Measurements from ENCODE around the gene APOOL. TPM values are rescaled to one million over a fixed set of nuclear protein-coding genes. Genes with fewer than 3 reads are reported as not detected.

APOOL gene
- total and polyA plus RNA-seq, 2 of the 13 experiments (the other 11 are each of a cell fraction or from before 2014, with no cell fraction given), result 7.3 to 13.9 TPM

- ChIA-PET CTCF (ENCODE audit: low intra/inter-chr PET ratio, low total read pairs) (no interaction called here), POLR2A (no interaction called here)
- in situ Hi-C loops (cut with HindIII; ENCODE audit: extremely low pct_ligation_motif_present, low pct_unique_long_range_greater_than_20kb) (no loop called here), intact Hi-C loops (cut with micrococcal nuclease; ENCODE audit: unreplicated experiment) (no loop called here)
- 92% methylated on average over 3 of the region's 4 CpGs for WGBS (ENCODE audit: low lambda C conversion rate)
- H3K4me2 ChIP-seq (ENCODE audit: low read depth, low read length), result peak overlapping the region; percentile 27; the same call in 1 of the 2 replicates
- DNase-seq (ENCODE audit: low spot score) (peak; percentile 6), FAIRE-seq (no peak), ATAC-seq (peak; percentile 86)
- no peaks in the 10 kb centered on the region for H3K27me3 ChIP-seq (ENCODE audit: control insufficient read depth in 1 of 2, insufficient read depth in 2 of 2, low read length in 2 of 2)
- no peaks in the 10 kb centered on the region for H4K20me1 ChIP-seq (ENCODE audit: insufficient read depth, low read length)
- peak overlapping the region; percentile 19 for H3K27ac ChIP-seq (ENCODE audit: extremely low read length, insufficient read depth, low read length)
- peaks cover 13% of the 10 kb centered on the region for H3K79me2 ChIP-seq (ENCODE audit: insufficient read depth, low read length)
- H3K4me3 ChIP-seq (replicated peaks in 1 of 3; ENCODE audit: insufficient read depth in 1 of 3, low read depth in 2 of 3, low read length in 3 of 3), result no peak overlapping the region
- BruUV-seq (replicated peaks), result no TSS peak
- no peak overlapping the region for H3K9ac ChIP-seq (ENCODE audit: insufficient read depth, low read depth, low read length)
- H3K36me3 ChIP-seq (replicated peaks in 1 of 2; ENCODE audit: control insufficient read depth in 1 of 2, insufficient read depth in 2 of 2, low read length in 2 of 2), result no peaks in the 10 kb centered on the region
- no peaks in the 10 kb centered on the region for H3K9me3 ChIP-seq (ENCODE audit: low read length)
- H3K4me1 ChIP-seq (ENCODE audit: insufficient read depth, low read length), result peaks cover 17% of the 10 kb centered on the region
- H2AFZ ChIP-seq (ENCODE audit: low read length), result no peak overlapping the region
- TF ChIP-seq, protein P1, sequence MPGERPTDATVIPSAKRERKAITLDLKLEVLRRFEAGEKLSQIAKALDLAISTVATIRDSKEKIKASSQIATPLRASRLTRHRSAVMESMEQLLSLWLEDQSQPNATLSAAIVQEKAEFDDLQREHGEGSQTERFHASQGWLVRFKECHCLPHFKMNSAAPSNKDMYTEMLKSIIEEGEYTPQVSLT (CRISPR knock-in tag; IDR thresholded peaks at IDR 0.05; ENCODE audit: borderline replicate concordance, low read depth), result no peak
- TF ChIP-seq GPN1 (CRISPR knock-in tag; IDR thresholded peaks at IDR 0.05; ENCODE audit: borderline replicate concordance) (no peak), RAD21 (CRISPR knock-in tag; IDR thresholded peaks at IDR 0.05) (no peak), BORCS8-MEF2B (CRISPR knock-in tag; IDR thresholded peaks at IDR 0.05) (no peak), SATB2 (CRISPR knock-in tag; IDR thresholded peaks at IDR 0.05) (no peak), ZNF616 (CRISPR knock-in tag; IDR thresholded peaks at IDR 0.05; ENCODE audit: low read depth) (no peak), MED1 (CRISPR knock-in tag; IDR thresholded peaks at IDR 0.05) (no peak), TEAD3 (CRISPR knock-in tag; optimal IDR thresholded peaks at IDR 0.05; ENCODE audit: borderline replicate concordance) (no peak), IRF2 (CRISPR knock-in tag; IDR thresholded peaks at IDR 0.05) (no peak), GATAD1 (CRISPR knock-in tag; IDR thresholded peaks at IDR 0.05) (no peak), HNF4A (CRISPR knock-in tag; IDR thresholded peaks at IDR 0.05) (peak; percentile 72), HNRNPH1 (optimal IDR thresholded peaks at IDR 0.05; ENCODE audit: low read depth, low read length) (no peak), ZNF281 (CRISPR knock-in tag; IDR thresholded peaks at IDR 0.05; ENCODE audit: borderline replicate concordance) (peak; percentile 93), NFKBIZ (CRISPR knock-in tag; IDR thresholded peaks at IDR 0.05) (no peak), ZNF484 (CRISPR knock-in tag; IDR thresholded peaks at IDR 0.05; ENCODE audit: borderline replicate concordance, low read depth) (no peak), ZNF256 (CRISPR knock-in tag; conservative IDR thresholded peaks at IDR 0.05) (no peak), CEBPB (IDR thresholded peaks at IDR 0.05; ENCODE audit: borderline replicate concordance, low read depth, low read length) (no peak), MIER3 (CRISPR knock-in tag; IDR thresholded peaks at IDR 0.05; ENCODE audit: borderline replicate concordance) (no peak), DR1 (CRISPR knock-in tag; IDR thresholded peaks at IDR 0.05) (no peak)
- TF ChIP-seq, protein P2, sequence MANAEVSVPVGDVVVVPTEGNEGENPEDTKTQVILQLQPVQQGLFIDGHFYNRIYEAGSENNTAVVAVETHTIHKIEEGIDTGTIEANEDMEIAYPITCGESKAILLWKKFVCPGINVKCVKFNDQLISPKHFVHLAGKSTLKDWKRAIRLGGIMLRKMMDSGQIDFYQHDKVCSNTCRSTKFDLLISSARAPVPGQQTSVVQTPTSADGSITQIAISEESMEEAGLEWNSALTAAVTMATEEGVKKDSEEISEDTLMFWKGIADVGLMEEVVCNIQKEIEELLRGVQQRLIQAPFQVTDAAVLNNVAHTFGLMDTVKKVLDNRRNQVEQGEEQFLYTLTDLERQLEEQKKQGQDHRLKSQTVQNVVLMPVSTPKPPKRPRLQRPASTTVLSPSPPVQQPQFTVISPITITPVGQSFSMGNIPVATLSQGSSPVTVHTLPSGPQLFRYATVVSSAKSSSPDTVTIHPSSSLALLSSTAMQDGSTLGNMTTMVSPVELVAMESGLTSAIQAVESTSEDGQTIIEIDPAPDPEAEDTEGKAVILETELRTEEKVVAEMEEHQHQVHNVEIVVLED (CRISPR knock-in tag; IDR thresholded peaks at IDR 0.05; ENCODE audit: borderline replicate concordance), result no peak
- TF ChIP-seq, protein P3, sequence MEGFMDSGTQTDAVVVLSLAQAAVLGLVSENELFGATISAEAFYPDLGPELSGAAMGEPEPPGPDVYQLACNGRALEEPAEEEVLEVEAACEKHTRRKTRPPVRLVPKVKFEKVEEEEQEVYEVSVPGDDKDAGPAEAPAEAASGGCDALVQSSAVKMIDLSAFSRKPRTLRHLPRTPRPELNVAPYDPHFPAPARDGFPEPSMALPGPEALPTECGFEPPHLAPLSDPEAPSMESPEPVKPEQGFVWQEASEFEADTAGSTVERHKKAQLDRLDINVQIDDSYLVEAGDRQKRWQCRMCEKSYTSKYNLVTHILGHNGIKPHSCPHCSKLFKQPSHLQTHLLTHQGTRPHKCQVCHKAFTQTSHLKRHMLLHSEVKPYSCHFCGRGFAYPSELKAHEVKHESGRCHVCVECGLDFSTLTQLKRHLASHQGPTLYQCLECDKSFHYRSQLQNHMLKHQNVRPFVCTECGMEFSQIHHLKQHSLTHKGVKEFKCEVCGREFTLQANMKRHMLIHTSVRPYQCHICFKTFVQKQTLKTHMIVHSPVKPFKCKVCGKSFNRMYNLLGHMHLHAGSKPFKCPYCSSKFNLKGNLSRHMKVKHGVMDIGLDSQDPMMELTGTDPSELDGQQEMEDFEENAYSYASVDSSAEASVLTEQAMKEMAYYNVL (CRISPR knock-in tag; IDR thresholded peaks at IDR 0.05; ENCODE audit: borderline replicate concordance), result no peak
These were observed 16.5 kb downstream of the APOOL start for GRCh38 chrX:85020216-85020615.

Data from HepG2 (cell line).